ENCODE measurements around the gene PGF. TPM values are rescaled to one million over a fixed set of nuclear protein-coding genes. Genes with fewer than 3 reads are reported as not detected.

The PGF gene
- total and polyA plus RNA-seq, 2 of the 13 experiments (the other 11 are each of a cell fraction or from before 2014, with no cell fraction given) = 10.7 to 27.5 TPM

GRCh38 chr14:74952180-74952665 is 3.2 kb downstream of the PGF start (continued):
- TF ChIP-seq, protein P1, sequence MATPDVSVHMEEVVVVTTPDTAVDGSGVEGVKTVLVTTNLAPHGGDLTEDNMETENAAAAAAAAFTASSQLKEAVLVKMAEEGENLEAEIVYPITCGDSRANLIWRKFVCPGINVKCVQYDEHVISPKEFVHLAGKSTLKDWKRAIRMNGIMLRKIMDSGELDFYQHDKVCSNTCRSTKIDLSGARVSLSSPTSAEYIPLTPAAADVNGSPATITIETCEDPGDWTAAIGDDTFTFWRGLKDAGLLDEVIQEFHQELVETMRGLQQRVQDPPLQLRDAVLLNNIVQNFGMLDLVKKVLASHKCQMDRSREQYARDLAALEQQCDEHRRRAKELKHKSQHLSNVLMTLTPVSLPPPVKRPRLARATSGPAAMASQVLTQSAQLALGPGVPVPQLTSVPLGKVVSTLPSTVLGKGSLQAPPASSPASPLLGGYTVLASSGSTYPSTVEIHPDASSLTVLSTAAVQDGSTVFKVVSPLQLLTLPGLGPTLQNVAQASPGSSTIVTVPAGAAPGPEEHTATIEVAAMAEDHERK (CRISPR knock-in tag; IDR thresholded peaks at IDR 0.05; ENCODE audit: low read depth) = no peak
- TF ChIP-seq SIX4 (CRISPR knock-in tag; IDR thresholded peaks at IDR 0.05) = no peak
- no peak for TF ChIP-seq JUND (CRISPR knock-in tag; IDR thresholded peaks at IDR 0.05)
- peak; percentile 9; the same call in 1 of the 2 replicates for TF ChIP-seq HNRNPL (IDR thresholded peaks at IDR 0.05; ENCODE audit: low read depth, low read length)
- peak; percentile 49; the same call in 1 of the 2 replicates for TF ChIP-seq ZNF317 (CRISPR knock-in tag; IDR thresholded peaks at IDR 0.05)
- no peak for TF ChIP-seq JARID2 (CRISPR knock-in tag; IDR thresholded peaks at IDR 0.05; ENCODE audit: insufficient replicate concordance)
- TF ChIP-seq KDM1A (CRISPR knock-in tag; IDR thresholded peaks at IDR 0.05) = no peak
- TF ChIP-seq, protein P2, sequence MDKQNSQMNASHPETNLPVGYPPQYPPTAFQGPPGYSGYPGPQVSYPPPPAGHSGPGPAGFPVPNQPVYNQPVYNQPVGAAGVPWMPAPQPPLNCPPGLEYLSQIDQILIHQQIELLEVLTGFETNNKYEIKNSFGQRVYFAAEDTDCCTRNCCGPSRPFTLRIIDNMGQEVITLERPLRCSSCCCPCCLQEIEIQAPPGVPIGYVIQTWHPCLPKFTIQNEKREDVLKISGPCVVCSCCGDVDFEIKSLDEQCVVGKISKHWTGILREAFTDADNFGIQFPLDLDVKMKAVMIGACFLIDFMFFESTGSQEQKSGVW (CRISPR knock-in tag; IDR thresholded peaks at IDR 0.05; ENCODE audit: borderline replicate concordance) = no peak
- no peak for TF ChIP-seq ZNF276 (CRISPR knock-in tag; IDR thresholded peaks at IDR 0.05; ENCODE audit: low read depth)
- 0 out of 2 replicates have a peak, but pooled peaks have one; percentile 9 for TF ChIP-seq ZNF788 (CRISPR knock-in tag; IDR thresholded peaks at IDR 0.05; ENCODE audit: borderline replicate concordance)
- TF ChIP-seq, protein P3, sequence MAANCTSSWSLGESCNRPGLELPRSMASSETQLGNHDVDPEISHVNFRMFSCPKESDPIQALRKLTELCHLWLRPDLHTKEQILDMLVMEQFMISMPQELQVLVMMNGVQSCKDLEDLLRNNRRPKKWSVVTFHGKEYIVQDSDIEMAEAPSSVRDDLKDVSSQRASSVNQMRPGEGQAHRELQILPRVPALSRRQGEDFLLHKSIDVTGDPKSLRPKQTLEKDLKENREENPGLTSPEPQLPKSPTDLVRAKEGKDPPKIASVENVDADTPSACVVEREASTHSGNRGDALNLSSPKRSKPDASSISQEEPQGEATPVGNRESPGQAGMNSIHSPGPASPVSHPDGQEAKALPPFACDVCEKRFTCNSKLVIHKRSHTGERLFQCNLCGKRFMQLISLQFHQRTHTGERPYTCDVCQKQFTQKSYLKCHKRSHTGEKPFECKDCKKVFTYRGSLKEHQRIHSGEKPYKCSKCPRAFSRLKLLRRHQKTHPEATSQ (CRISPR knock-in tag; IDR thresholded peaks at IDR 0.05; ENCODE audit: borderline replicate concordance) = no peak
- no peak for TF ChIP-seq CENPX (CRISPR knock-in tag; IDR thresholded peaks at IDR 0.05)
- no peak for TF ChIP-seq EED (CRISPR knock-in tag; IDR thresholded peaks at IDR 0.05)
- no peak for TF ChIP-seq EZH2 (conservative IDR thresholded peaks at IDR 0.05; ENCODE audit: low read depth, low read length)
- TF ChIP-seq SIN3B (IDR thresholded peaks at IDR 0.05; ENCODE audit: low read length) = no peak
- TF ChIP-seq KLF12 (CRISPR knock-in tag; IDR thresholded peaks at IDR 0.05; ENCODE audit: borderline replicate concordance) = no peak
- TF ChIP-seq KMT2B (CRISPR knock-in tag; IDR thresholded peaks at IDR 0.05) = no peak
- TF ChIP-seq POGZ (CRISPR knock-in tag; IDR thresholded peaks at IDR 0.05) = no peak
- no peak for TF ChIP-seq ZNF557 (CRISPR knock-in tag; IDR thresholded peaks at IDR 0.05)
- TF ChIP-seq ZBTB4 (CRISPR knock-in tag; IDR thresholded peaks at IDR 0.05; ENCODE audit: borderline replicate concordance) = peak; percentile 5; the same call in 1 of the 2 replicates
- no peak for TF ChIP-seq NR2F2 (IDR thresholded peaks at IDR 0.05; ENCODE audit: borderline replicate concordance, low read depth)
- TF ChIP-seq KAT8 (CRISPR knock-in tag; IDR thresholded peaks at IDR 0.05) = no peak
